Lower leg skin (tissue), 3 donors: ENCODE measurements around the gene CD274.

Source experiments
- CTCF ChIP-seq, 3 donors: fragments of 450-650 bp; IDR thresholded peaks; one replicate each; pipeline ENCODE4 v1.5.1; 2016; ENCODE audit warnings: antibody characterized with exemption in 3 of 3, mild to moderate bottlenecking in 3 of 3, moderate library complexity in 2 of 3
- POLR2A ChIP-seq, 2 donors: fragments of 450-650 bp; IDR thresholded peaks; one replicate each; pipeline ENCODE4 v1.6.1; 2016 to 2017; ENCODE audit warnings: antibody characterized with exemption in 2 of 2, mild to moderate bottlenecking in 1 of 2, moderate library complexity in 1 of 2

- TF ChIP-seq CTCF (IDR thresholded peaks at IDR 0.05) (no peak), POLR2A (IDR thresholded peaks at IDR 0.05) (no peak)
These were observed 11.8 kb upstream of the CD274 start for GRCh38 chr9:5438301-5439162.
